ENCODE measurements around the gene LGALS8. TPM values are rescaled to one million over a fixed set of nuclear protein-coding genes. Genes with fewer than 3 reads are reported as not detected.

Gene LGALS8
- total RNA-seq, 4 donors from 2014 or later = 62.0 to 93.3 (median 76.8) TPM

- no peak for TF ChIP-seq EP300 (IDR thresholded peaks at IDR 0.05)
- TF ChIP-seq, protein P1, sequence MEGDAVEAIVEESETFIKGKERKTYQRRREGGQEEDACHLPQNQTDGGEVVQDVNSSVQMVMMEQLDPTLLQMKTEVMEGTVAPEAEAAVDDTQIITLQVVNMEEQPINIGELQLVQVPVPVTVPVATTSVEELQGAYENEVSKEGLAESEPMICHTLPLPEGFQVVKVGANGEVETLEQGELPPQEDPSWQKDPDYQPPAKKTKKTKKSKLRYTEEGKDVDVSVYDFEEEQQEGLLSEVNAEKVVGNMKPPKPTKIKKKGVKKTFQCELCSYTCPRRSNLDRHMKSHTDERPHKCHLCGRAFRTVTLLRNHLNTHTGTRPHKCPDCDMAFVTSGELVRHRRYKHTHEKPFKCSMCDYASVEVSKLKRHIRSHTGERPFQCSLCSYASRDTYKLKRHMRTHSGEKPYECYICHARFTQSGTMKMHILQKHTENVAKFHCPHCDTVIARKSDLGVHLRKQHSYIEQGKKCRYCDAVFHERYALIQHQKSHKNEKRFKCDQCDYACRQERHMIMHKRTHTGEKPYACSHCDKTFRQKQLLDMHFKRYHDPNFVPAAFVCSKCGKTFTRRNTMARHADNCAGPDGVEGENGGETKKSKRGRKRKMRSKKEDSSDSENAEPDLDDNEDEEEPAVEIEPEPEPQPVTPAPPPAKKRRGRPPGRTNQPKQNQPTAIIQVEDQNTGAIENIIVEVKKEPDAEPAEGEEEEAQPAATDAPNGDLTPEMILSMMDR (IDR thresholded peaks at IDR 0.05) = no peak
- TF ChIP-seq POLR2A (IDR thresholded peaks at IDR 0.05) = no peak
- Histone ChIP-seq H3K4me3 (no peak overlapping the region), H3K4me1 (no peaks in the 10 kb centered on the region), H3K36me3 (peaks cover 0 to 99% (median 7%) of the 10 kb centered on the region in 3 donors), H3K27ac (no peak overlapping the region), H3K27me3 (no peaks in the 10 kb centered on the region), H3K9me3 (no peaks in the 10 kb centered on the region)
- DNase-seq (ENCODE audit: low spot score in 2 of 2) = no peak
- WGBS, 2 donors = 70 to 81% methylated on average over 6 of the region's 6 CpGs
Observed at GRCh38 chr1:236548452-236548851, 24.7 kb downstream of the LGALS8 start.

GRCh38 chr1:236550961-236551851 is 27.4 kb downstream of the LGALS8 start:
- H3K27ac ChIP-seq = no peak overlapping the region
- H3K27me3 ChIP-seq = no peaks in the 10 kb centered on the region
- TF ChIP-seq, protein P1 (IDR thresholded peaks at IDR 0.05) = no peak
- no peak for TF ChIP-seq EP300 (IDR thresholded peaks at IDR 0.05)
- TF ChIP-seq POLR2A (IDR thresholded peaks at IDR 0.05) = no peak
- H3K4me3 ChIP-seq = no peak overlapping the region
- no peaks in the 10 kb centered on the region for H3K4me1 ChIP-seq
- no peaks in the 10 kb centered on the region for H3K9me3 ChIP-seq
- DNase-seq (ENCODE audit: low spot score in 2 of 2) = no peak
- H3K36me3 ChIP-seq = peaks cover 3 to 99% (median 9%) of the 10 kb centered on the region in 3 donors
- 77 to 83% methylated on average over 13 of the region's 13 CpGs for WGBS, 2 donors

DNA sequence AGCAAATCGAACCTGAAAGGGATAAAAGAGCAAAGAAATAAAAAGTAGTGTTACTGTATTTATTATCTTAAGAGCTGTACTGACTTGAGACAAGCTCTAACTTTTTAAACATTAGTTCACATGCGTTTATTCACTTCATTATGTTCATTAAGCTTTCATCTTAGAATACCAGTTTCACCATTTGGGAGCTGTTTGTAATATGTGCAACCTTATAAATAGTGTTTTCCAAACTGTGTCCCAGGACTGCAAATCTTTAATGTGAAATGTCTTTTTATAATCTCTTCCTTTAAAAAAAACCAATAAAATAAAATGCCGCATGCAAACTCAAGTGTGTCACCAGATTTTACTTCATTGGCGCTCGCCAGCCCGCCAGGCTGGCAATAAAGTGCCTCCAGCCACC is 28.3 kb downstream of the LGALS8 start:
- no peak overlapping the region for H3K4me3 ChIP-seq
- 81 to 87% methylated on average over 6 of the region's 6 CpGs for whole genome bisulfite sequencing, 2 donors
- no peak overlapping the region for H3K27ac ChIP-seq
- no peaks in the 10 kb centered on the region for H3K9me3 ChIP-seq
- H3K4me1 ChIP-seq = no peaks in the 10 kb centered on the region
- H3K36me3 ChIP-seq = peaks cover 5 to 99% (median 18%) of the 10 kb centered on the region in 3 donors
- TF ChIP-seq, protein P1 (IDR thresholded peaks at IDR 0.05) = no peak
- TF ChIP-seq POLR2A (IDR thresholded peaks at IDR 0.05) (no peak), EP300 (IDR thresholded peaks at IDR 0.05) (no peak)
- no peaks in the 10 kb centered on the region for H3K27me3 ChIP-seq
- no peak for DNase-seq (ENCODE audit: low spot score in 2 of 2)

- Histone ChIP-seq H3K27me3 (no peaks in the 10 kb centered on the region), H3K4me1 (no peaks in the 10 kb centered on the region), H3K4me3 (no peak overlapping the region), H3K9me3 (no peaks in the 10 kb centered on the region), H3K36me3 (peaks cover 5 to 99% (median 22%) of the 10 kb centered on the region in 3 donors), H3K27ac (no peak overlapping the region)
- DNase-seq (ENCODE audit: low spot score in 2 of 2) = no peak
- TF ChIP-seq EP300 (IDR thresholded peaks at IDR 0.05) (no peak), POLR2A (IDR thresholded peaks at IDR 0.05) (no peak)
- TF ChIP-seq, protein P1 (IDR thresholded peaks at IDR 0.05) = no peak
- 0 to 26% methylated on average over 1 of the region's 1 CpG for WGBS, 2 donors
Observed at GRCh38 chr1:236552901-236553300, 29.1 kb downstream of the LGALS8 start.

- no peak for TF ChIP-seq EP300 (IDR thresholded peaks at IDR 0.05)
- TF ChIP-seq, protein P1 (IDR thresholded peaks at IDR 0.05) = no peak
- no peak for TF ChIP-seq POLR2A (IDR thresholded peaks at IDR 0.05)
- H3K27me3 ChIP-seq = no peaks in the 10 kb centered on the region
- H3K27ac ChIP-seq = no peak overlapping the region
- H3K36me3 ChIP-seq = peaks cover 5 to 99% (median 22%) of the 10 kb centered on the region in 3 donors
- H3K4me3 ChIP-seq = no peak overlapping the region
- WGBS, 2 donors = 72 to 81% methylated on average over 8 of the region's 8 CpGs
- H3K4me1 ChIP-seq = no peaks in the 10 kb centered on the region
- H3K9me3 ChIP-seq = no peaks in the 10 kb centered on the region
- DNase-seq (ENCODE audit: low spot score in 2 of 2) = no peak
Observed at GRCh38 chr1:236553370-236553769, 29.6 kb downstream of the LGALS8 start.
